ENCODE measurements around the gene SLC4A2.

The SLC4A2 gene

GRCh38 chr7:151081170-151082101, 22.0 kb downstream of the SLC4A2 start:
- H3K4me3 ChIP-seq (replicated peaks; ENCODE audit: low read depth, low read length), result peak overlapping the region; percentile 64
- no peak for DNase-seq (ENCODE audit: extremely low read depth, low read depth)
- TF ChIP-seq CTCF (IDR thresholded peaks at IDR 0.05; ENCODE audit: low read depth, low read length, missing control alignments), result no peak

GRCh38 chr7:151082141-151083070, 23.0 kb downstream of the SLC4A2 start:
- no peak for DNase-seq (ENCODE audit: extremely low read depth, low read depth)
- no peak for TF ChIP-seq CTCF (IDR thresholded peaks at IDR 0.05; ENCODE audit: low read depth, low read length, missing control alignments)
- peak overlapping the region; percentile 64 for H3K4me3 ChIP-seq (replicated peaks; ENCODE audit: low read depth, low read length)

GRCh38 chr7:151083071-151083823, 23.9 kb downstream of the SLC4A2 start, which contains the start of gene TMUB1:
Gene TMUB1, minus strand, starts transcription at chr7:151083493. Its CDS starts 930 bp downstream, at chr7:151082563.
- peak within 1 kb of the TSS; percentile 64 for H3K4me3 ChIP-seq (replicated peaks; ENCODE audit: low read depth, low read length)
- no peak for TF ChIP-seq CTCF (IDR thresholded peaks at IDR 0.05; ENCODE audit: low read depth, low read length, missing control alignments)
- DNase-seq (ENCODE audit: extremely low read depth, low read depth), result no peak

GRCh38 chr7:151083824-151084160, 24.4 kb downstream of the SLC4A2 start:
- DNase-seq (ENCODE audit: extremely low read depth, low read depth), result no peak
- peak overlapping the region; percentile 64 for H3K4me3 ChIP-seq (replicated peaks; ENCODE audit: low read depth, low read length)
- TF ChIP-seq CTCF (IDR thresholded peaks at IDR 0.05; ENCODE audit: low read depth, low read length, missing control alignments), result no peak

- H3K4me3 ChIP-seq (replicated peaks; ENCODE audit: low read depth, low read length), result peak overlapping the region; percentile 53
- no peak for TF ChIP-seq CTCF (IDR thresholded peaks at IDR 0.05; ENCODE audit: low read depth, low read length, missing control alignments)
- no peak for DNase-seq (ENCODE audit: extremely low read depth, low read depth)
Observed at GRCh38 chr7:151085329-151085690, 25.9 kb downstream of the SLC4A2 start.
